Colonic mucosa (tissue), 4 donors: Measurements from ENCODE around the gene FBXO45. TPM values are rescaled to one million over a fixed set of nuclear protein-coding genes. Genes with fewer than 3 reads are reported as not detected.

Experiments
- DNase-seq: peaks from one replicate; pipeline ENCODE4 v3.0.0-alpha.2; 2020
- H3K27ac ChIP-seq: fragments of 200-600 bp; one replicate; pipeline ENCODE4 v1.8.0; 2021
- H3K27me3 ChIP-seq: fragments of 200-600 bp; one replicate; pipeline ENCODE4 v1.8.0; 2021
- H3K36me3 ChIP-seq: fragments of 200-600 bp; one replicate; pipeline ENCODE4 v1.8.0; 2021
- H3K4me1 ChIP-seq: fragments of 200-600 bp; one replicate; pipeline ENCODE4 v1.8.0; 2021; ENCODE audit warnings: mild to moderate bottlenecking
- H3K4me3 ChIP-seq: fragments of 200-600 bp; one replicate; pipeline ENCODE4 v1.8.0; 2021
- H3K9ac ChIP-seq, 2 donors: one replicate each; pipeline ENCODE4 v1.7.0; 2013; ENCODE audit warnings: control low read depth in 2 of 2, low read depth in 2 of 2, low read length in 2 of 2
- H3K9me3 ChIP-seq: fragments of 200-600 bp; one replicate; pipeline ENCODE4 v1.8.0; 2021
- intact Hi-C: fragments of 100-400 bp; cut with DNase I; formaldehyde crosslinking; loops from one replicate; pipeline ENCODE4 v1.14.1; 2022
- total RNA-seq, 2 donors: library from RNA; stranded (reverse); fragmentation: NEBNext Ultra II Directional in 1 of 2; extraction: Animal tissue kit (Norgen Biotek cat#: 25700) in 1 of 2; gene quantifications; one replicate each; pipeline ENCODE4 v1.2.1, GENCODE V29; 2021
- TF ChIP-seq, protein P1 (sequence below): fragments of 200-600 bp; IDR thresholded peaks from one replicate; pipeline ENCODE4 v1.8.0; 2022; ENCODE audit warnings: antibody characterized with exemption, mild to moderate bottlenecking
- donor health status: healthy.
- donor health status: DM: no; HTN: no; CAD: no.
- donor health status: DM: no; HTN: no; CAD: no.

FBXO45 gene
- total RNA-seq, 2 donors from 2014 or later, result 12.1 to 13.9 TPM

DNA sequence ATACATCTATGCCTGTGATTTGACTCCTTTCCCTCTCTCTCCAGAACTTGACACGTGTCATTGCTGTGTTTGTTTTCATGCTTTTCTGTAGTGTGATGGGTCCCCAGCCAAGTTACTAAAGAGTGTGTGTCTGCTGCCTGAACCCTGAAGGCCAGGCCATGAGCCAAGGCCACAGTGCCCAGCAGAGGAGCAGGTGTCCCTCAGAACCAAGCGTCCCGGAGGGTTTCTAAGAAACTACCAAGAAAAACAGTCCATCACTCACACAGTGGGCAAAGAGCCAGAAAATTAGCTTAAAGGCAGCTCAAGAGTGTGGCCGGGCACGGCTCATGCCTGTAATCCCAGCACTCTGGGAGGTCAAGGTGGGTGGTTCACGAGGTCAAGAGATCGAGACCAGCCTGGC, 35.2 kb downstream of the FBXO45 start:
- TF ChIP-seq, protein P1, sequence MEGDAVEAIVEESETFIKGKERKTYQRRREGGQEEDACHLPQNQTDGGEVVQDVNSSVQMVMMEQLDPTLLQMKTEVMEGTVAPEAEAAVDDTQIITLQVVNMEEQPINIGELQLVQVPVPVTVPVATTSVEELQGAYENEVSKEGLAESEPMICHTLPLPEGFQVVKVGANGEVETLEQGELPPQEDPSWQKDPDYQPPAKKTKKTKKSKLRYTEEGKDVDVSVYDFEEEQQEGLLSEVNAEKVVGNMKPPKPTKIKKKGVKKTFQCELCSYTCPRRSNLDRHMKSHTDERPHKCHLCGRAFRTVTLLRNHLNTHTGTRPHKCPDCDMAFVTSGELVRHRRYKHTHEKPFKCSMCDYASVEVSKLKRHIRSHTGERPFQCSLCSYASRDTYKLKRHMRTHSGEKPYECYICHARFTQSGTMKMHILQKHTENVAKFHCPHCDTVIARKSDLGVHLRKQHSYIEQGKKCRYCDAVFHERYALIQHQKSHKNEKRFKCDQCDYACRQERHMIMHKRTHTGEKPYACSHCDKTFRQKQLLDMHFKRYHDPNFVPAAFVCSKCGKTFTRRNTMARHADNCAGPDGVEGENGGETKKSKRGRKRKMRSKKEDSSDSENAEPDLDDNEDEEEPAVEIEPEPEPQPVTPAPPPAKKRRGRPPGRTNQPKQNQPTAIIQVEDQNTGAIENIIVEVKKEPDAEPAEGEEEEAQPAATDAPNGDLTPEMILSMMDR, result no peak
- intact Hi-C loops, result no loop called here
- no peak overlapping the region for H3K9ac ChIP-seq

DNA sequence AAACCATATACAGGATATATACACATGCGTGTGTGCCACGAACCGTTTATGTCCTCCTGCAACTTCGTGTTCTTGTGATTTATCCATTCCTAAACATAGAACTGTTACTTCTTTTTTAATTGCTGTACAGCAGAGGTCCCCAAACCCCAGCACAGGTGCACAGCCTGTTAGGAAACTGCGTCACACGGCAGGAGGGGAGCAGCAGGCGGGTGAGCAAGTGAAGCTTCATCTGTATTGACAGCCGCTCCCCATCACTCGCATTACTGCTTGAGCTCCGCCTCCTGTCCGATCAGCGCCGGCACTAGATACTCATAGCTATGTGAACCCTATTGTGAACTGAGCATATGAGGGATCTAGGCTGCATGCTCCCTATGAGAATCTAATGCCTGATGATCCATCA, 36.1 kb downstream of the FBXO45 start:
- intact Hi-C loops, result no loop called here
- Histone ChIP-seq H3K27ac (no peak overlapping the region), H3K36me3 (no peaks in the 10 kb centered on the region), H3K4me1 (no peaks in the 10 kb centered on the region), H3K4me3 (no peak overlapping the region), H3K27me3 (no peaks in the 10 kb centered on the region), H3K9me3 (no peaks in the 10 kb centered on the region), H3K9ac (no peak overlapping the region)
- TF ChIP-seq, protein P1, result no peak
- no peak for DNase-seq

More for the DNA sequence above, 35.2 kb downstream of the FBXO45 start:
- DNase-seq, result no peak
- no peak overlapping the region for H3K4me3 ChIP-seq
- H3K9me3 ChIP-seq, result no peaks in the 10 kb centered on the region
- H3K27ac ChIP-seq, result no peak overlapping the region
- H3K4me1 ChIP-seq, result no peaks in the 10 kb centered on the region
- H3K36me3 ChIP-seq, result no peaks in the 10 kb centered on the region
- no peaks in the 10 kb centered on the region for H3K27me3 ChIP-seq

DNA sequence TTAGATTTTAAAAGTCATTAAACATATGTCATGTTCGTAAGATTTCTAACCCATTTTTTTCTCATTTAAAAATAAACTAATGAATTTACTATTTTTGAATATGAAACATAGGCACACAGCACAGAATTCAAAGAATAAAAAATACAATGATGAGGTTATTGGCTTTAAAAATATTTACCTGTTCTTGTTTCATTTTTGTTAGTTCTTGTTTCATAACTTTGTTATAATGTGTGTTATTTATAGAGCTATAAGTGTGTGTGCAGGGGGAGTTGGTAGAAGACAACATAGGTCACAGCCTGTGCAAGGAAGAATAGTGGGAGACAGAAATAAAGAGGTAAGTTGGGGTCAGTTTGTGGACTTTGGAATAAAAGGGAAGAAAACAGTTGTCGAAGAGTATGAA, 40.2 kb downstream of the FBXO45 start:
- Histone ChIP-seq H3K36me3 (no peaks in the 10 kb centered on the region), H3K27ac (no peak overlapping the region), H3K9ac (no peak overlapping the region), H3K4me3 (no peak overlapping the region), H3K9me3 (no peaks in the 10 kb centered on the region), H3K4me1 (no peaks in the 10 kb centered on the region), H3K27me3 (no peaks in the 10 kb centered on the region)
- intact Hi-C loops, result loop anchor here (2.0 kb wide), 1 partner anchor 76 kb away; no protein-coding TSS in a partner anchor
- TF ChIP-seq, protein P1, result no peak
- DNase-seq, result no peak

DNA sequence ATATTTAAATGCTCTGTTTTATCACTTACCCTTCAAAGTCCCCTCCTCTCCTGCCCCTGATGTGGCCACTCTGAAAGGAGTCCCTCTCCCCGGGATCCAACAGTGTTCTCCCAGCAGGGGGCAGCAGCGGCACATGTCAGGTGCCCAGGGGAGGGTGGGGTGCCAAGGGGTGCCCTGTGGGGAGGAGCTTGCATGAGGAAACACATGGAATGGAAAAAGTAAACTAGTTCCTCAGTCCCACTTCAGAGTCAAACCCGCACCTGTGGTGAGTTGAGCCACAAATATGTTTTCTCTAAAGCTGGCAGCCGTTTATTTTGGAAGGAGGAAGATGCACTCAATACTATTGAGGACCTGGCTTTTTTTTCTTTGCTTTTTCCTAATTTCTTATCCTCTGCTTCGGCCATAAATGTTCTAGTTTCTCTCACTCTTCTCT, 40.9 kb downstream of the FBXO45 start:
- peak; percentile 97 for DNase-seq
- H3K36me3 ChIP-seq, result no peaks in the 10 kb centered on the region
- H3K9ac ChIP-seq, result no peak overlapping the region
- H3K4me3 ChIP-seq, result no peak overlapping the region
- H3K9me3 ChIP-seq, result no peaks in the 10 kb centered on the region
- H3K4me1 ChIP-seq, result no peaks in the 10 kb centered on the region
- TF ChIP-seq, protein P1, result peak; percentile 87
- no peak overlapping the region for H3K27ac ChIP-seq
- intact Hi-C loops, result loop anchor here (2.0 kb wide), 1 partner anchor 75 kb away; no protein-coding TSS in a partner anchor
- no peaks in the 10 kb centered on the region for H3K27me3 ChIP-seq

DNA sequence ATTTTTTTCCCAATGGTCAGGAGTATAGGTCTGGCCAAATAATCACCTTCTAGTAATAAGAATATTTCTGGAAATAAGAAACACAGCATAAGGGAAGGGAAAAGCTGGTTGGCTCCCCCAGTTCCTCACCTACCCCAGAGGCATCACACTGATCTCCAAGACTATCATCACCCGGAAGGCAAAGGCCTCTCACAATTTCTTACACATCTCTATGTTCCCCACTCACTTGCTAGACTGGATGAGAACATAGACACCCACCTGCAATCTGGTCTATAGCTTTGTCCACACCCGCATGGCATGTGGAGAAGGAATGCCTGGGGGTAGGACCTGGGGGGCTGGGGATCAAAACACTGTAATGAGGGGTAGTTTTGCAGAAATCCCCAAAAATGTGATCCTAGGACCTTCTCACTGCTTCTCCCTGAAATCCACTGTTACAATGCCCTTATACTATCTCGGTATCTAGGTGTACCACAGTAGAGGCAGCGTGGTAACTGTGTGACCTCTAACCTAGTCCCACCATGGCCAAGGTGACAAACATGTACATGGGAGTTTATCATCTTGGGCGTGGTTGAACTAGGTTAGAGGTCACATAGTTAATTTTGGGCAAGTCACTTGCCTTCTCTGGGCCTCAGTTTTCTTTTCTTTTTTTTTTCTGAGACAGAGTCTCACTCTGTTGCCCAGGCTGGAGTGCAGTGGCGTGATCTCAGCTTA, 41.5 kb downstream of the FBXO45 start:
- Histone ChIP-seq H3K27ac (no peak overlapping the region), H3K4me3 (no peak overlapping the region), H3K27me3 (no peaks in the 10 kb centered on the region), H3K9ac (no peak overlapping the region), H3K36me3 (no peaks in the 10 kb centered on the region), H3K4me1 (no peaks in the 10 kb centered on the region), H3K9me3 (no peaks in the 10 kb centered on the region)
- no peak for DNase-seq
- intact Hi-C loops, result loop anchor here (2.0 kb wide), 1 partner anchor 75 kb away; no protein-coding TSS in a partner anchor
- TF ChIP-seq, protein P1, result no peak
